Transverse colon (tissue), 4 donors: ENCODE data around the gene SLC25A36. TPM values are rescaled to one million over a fixed set of nuclear protein-coding genes. Genes with fewer than 3 reads are reported as not detected.

Source experiments
- DNase-seq: peaks from one replicate; pipeline ENCODE4 v3.0.0-alpha.2; 2019
- H3K27ac ChIP-seq, 4 donors: fragments of 200-600 bp; sonication (generic); 2 replicates each; pipeline ENCODE4 v1.5.1; 2016 to 2018; ENCODE audit warnings: inconsistent platforms in 4 of 4
- H3K27me3 ChIP-seq: fragments of 200-600 bp; sonication (generic); 2 replicates; pipeline ENCODE4 v1.5.1; 2017; ENCODE audit warnings: inconsistent platforms
- H3K36me3 ChIP-seq, 4 donors: fragments of 200-600 bp; sonication (generic); 2 replicates each; pipeline ENCODE4 v1.5.1; 2017 to 2019; ENCODE audit warnings: inconsistent platforms in 4 of 4
- H3K4me1 ChIP-seq, 4 donors: fragments of 200-600 bp; sonication (generic); 2 replicates each; pipeline ENCODE4 v1.5.1; 2017 to 2020; ENCODE audit warnings: inconsistent platforms in 4 of 4
- H3K4me3 ChIP-seq, 4 donors: fragments of 200-600 bp; sonication (generic); 1 replicate in 1 of 4; 2 replicates in 3 of 4; pipeline versions ENCODE4 v1.5.1 to v1.6.1; 2017 to 2019; ENCODE audit warnings: inconsistent platforms in 4 of 4
- H3K9me3 ChIP-seq, 2 donors: fragments of 200-600 bp; sonication (generic); 2 replicates each; pipeline ENCODE4 v1.5.1; 2017 to 2019; ENCODE audit warnings: inconsistent platforms in 2 of 2
- CTCF ChIP-seq, 5 experiments: fragments of 200-600 bp in 3 of 5; fragments of 450-650 bp in 2 of 5; sonication (generic) in 3 of 5; IDR thresholded peaks; 1 replicate in 2 of 5; 2 replicates in 3 of 5; pipeline ENCODE4 v1.5.1; 2016 to 2017; ENCODE audit warnings: antibody characterized with exemption in 5 of 5, inconsistent platforms in 3 of 5, mild to moderate bottlenecking in 2 of 5, moderate library complexity in 1 of 5
- EP300 ChIP-seq: sonication (generic); formaldehyde crosslinking; IDR thresholded peaks from one replicate; pipeline ENCODE4 v1.6.1; 2017; ENCODE audit warnings: antibody characterized with exemption, low read depth
- POLR2A ChIP-seq: fragments of 450-650 bp; IDR thresholded peaks from one replicate; pipeline ENCODE4 v1.6.1; 2016; ENCODE audit warnings: antibody characterized with exemption, mild to moderate bottlenecking, moderate library complexity
- POLR2AphosphoS5 ChIP-seq, 3 donors: sonication (generic); formaldehyde crosslinking; IDR thresholded peaks; one replicate each; pipeline ENCODE4 v1.6.1; 2016; ENCODE audit warnings: antibody characterized with exemption in 3 of 3
- WGBS, 2 donors: methylation state at CpG; one replicate each; pipeline ENCODE4 v1.1.5; 2018; ENCODE audit warnings: low coverage in 1 of 2; 5-methylcytosine and 5-hydroxymethylcytosine counted together
- in situ Hi-C, 4 donors: fragments of 200-750 bp; cut with MboI; loops; one replicate each; pipeline versions ENCODE4 v1.15.0 to v1.15.1; 2017; ENCODE audit warnings: low sequenced_read_pairs in 3 of 4, low pct_ligation_motif_present in 1 of 4, low pct_unique_long_range_greater_than_20kb in 1 of 4
- intact Hi-C: fragments of 100-400 bp; cut with DNase I; formaldehyde crosslinking; loops from one replicate; pipeline ENCODE4 v1.15.1; 2023; ENCODE audit warnings: low total_unique reads
- total RNA-seq, 4 donors: library from RNA; depleted of rRNA; stranded (reverse); fragments of >200 nt; gene quantifications; one replicate each; pipeline ENCODE4 v1.1.0, GENCODE V29; 2016

The SLC25A36 gene
- total RNA-seq, 4 donors from 2014 or later = 48.0 to 87.6 (median 54.8) TPM

GRCh38 chr3:140954576-140954975, 12.9 kb downstream of the SLC25A36 start:
- H3K36me3 ChIP-seq = peaks cover 0 to 5% (median 2%) of the 10 kb centered on the region in 4 donors
- H3K4me1 ChIP-seq = peaks cover 10 to 59% (median 26%) of the 10 kb centered on the region in 4 donors
- H3K27ac ChIP-seq = no peak overlapping the region
- in situ Hi-C loops = no loop called here
- TF ChIP-seq EP300 (no peak), CTCF (IDR thresholded peaks at IDR 0.05) (no peak), POLR2A (no peak), POLR2AphosphoS5 (IDR thresholded peaks at IDR 0.05) (no peak)
- 61 to 71% methylated on average over 2 of the region's 2 CpGs for WGBS, 2 donors
- H3K4me3 ChIP-seq = no peak overlapping the region
- no peak for DNase-seq
- no peaks in the 10 kb centered on the region for H3K27me3 ChIP-seq
- H3K9me3 ChIP-seq = no peaks in the 10 kb centered on the region
- intact Hi-C loops = no loop called here

GRCh38 chr3:140955645-140956044, 14.0 kb downstream of the SLC25A36 start:
- Histone ChIP-seq H3K9me3 (no peaks in the 10 kb centered on the region), H3K4me3 (no peak overlapping the region), H3K27ac (no peak overlapping the region), H3K4me1 (peaks cover 10 to 52% (median 26%) of the 10 kb centered on the region in 4 donors), H3K27me3 (no peaks in the 10 kb centered on the region), H3K36me3 (peaks cover 0 to 12% (median 4%) of the 10 kb centered on the region in 4 donors)
- in situ Hi-C loops = no loop called here
- DNase-seq = no peak
- intact Hi-C loops = no loop called here
- WGBS, 2 donors = 85 to 87% methylated on average over 3 of the region's 3 CpGs
- TF ChIP-seq CTCF (IDR thresholded peaks at IDR 0.05) (no peak), POLR2AphosphoS5 (IDR thresholded peaks at IDR 0.05) (no peak), EP300 (no peak), POLR2A (no peak)

GRCh38 chr3:140956058-140956835, 14.6 kb downstream of the SLC25A36 start:
- Histone ChIP-seq H3K4me3 (no peak overlapping the region), H3K9me3 (no peaks in the 10 kb centered on the region), H3K27me3 (no peaks in the 10 kb centered on the region), H3K4me1 (peaks cover 10 to 52% (median 26%) of the 10 kb centered on the region in 4 donors), H3K36me3 (peaks cover 0 to 16% (median 4%) of the 10 kb centered on the region in 4 donors), H3K27ac (no peak overlapping the region)
- TF ChIP-seq EP300 (no peak), POLR2AphosphoS5 (IDR thresholded peaks at IDR 0.05) (no peak), CTCF (IDR thresholded peaks at IDR 0.05) (no peak), POLR2A (no peak)
- intact Hi-C loops = no loop called here
- in situ Hi-C loops = no loop called here
- no peak for DNase-seq
- WGBS, 2 donors = 83 to 86% methylated on average over 5 of the region's 5 CpGs

- no peaks in the 10 kb centered on the region for H3K9me3 ChIP-seq
- no peaks in the 10 kb centered on the region for H3K27me3 ChIP-seq
- intact Hi-C loops = no loop called here
- TF ChIP-seq POLR2A = no peak
- TF ChIP-seq POLR2AphosphoS5 (IDR thresholded peaks at IDR 0.05) = no peak
- TF ChIP-seq CTCF (IDR thresholded peaks at IDR 0.05) = peak in 2 of 5 experiments; percentile 20 to 23
- no peak for TF ChIP-seq EP300
- no peak overlapping the region for H3K4me3 ChIP-seq
- H3K36me3 ChIP-seq = peaks cover 0 to 14% (median 5%) of the 10 kb centered on the region in 4 donors
- no peaks in the 10 kb centered on the region for H3K4me1 ChIP-seq
- no peak overlapping the region for H3K27ac ChIP-seq
- DNase-seq = no peak
- in situ Hi-C loops = no loop called here
These were observed 31.2 kb downstream of the SLC25A36 start for GRCh38 chr3:140972833-140973232.
